Mesenchymal stem cell (in vitro differentiated cells and primary cell): ENCODE results near the gene AGL. TPM values are rescaled to one million over a fixed set of nuclear protein-coding genes. Genes with fewer than 3 reads are reported as not detected.

ENCODE experiments used
- DNase-seq: peaks from one replicate; pipeline ENCODE4 v3.0.0-alpha.2; 2013
- H2AFZ ChIP-seq: one replicate; pipeline ENCODE4 v1.6.1; 2013; ENCODE audit warnings: low read depth, mild to moderate bottlenecking, control low read depth, inconsistent platforms, low read length, moderate library complexity
- H2AK5ac ChIP-seq: 2 replicates; pipeline ENCODE4 v1.6.1; 2013; ENCODE audit warnings: low read length, moderate library complexity, mild to moderate bottlenecking, inconsistent platforms; ENCODE audit not compliant: severe bottlenecking
- H2BK120ac ChIP-seq: one replicate; pipeline ENCODE4 v1.6.1; 2013; ENCODE audit warnings: low read depth, mild to moderate bottlenecking, inconsistent platforms, low read length, moderate library complexity
- H2BK12ac ChIP-seq, 2 experiments: one replicate each; pipeline ENCODE4 v1.6.1; 2013; ENCODE audit warnings: inconsistent platforms in 2 of 2, low read length in 2 of 2, mild to moderate bottlenecking in 2 of 2, moderate library complexity in 2 of 2, control low read depth in 1 of 2
- H2BK15ac ChIP-seq: one replicate; pipeline ENCODE4 v1.6.1; 2013; ENCODE audit warnings: mild to moderate bottlenecking, low read depth, inconsistent platforms; ENCODE audit not compliant: poor library complexity, severe bottlenecking
- H2BK5ac ChIP-seq: 2 replicates; pipeline ENCODE4 v1.6.1; 2013; ENCODE audit warnings: low read depth, mild to moderate bottlenecking, low read length, control low read depth, inconsistent platforms; ENCODE audit not compliant: poor library complexity, severe bottlenecking
- H3K14ac ChIP-seq, 2 experiments: one replicate each; pipeline ENCODE4 v1.6.1; 2013; ENCODE audit warnings: inconsistent platforms in 2 of 2, low read length in 2 of 2, control low read depth in 1 of 2, mild to moderate bottlenecking in 1 of 2, moderate library complexity in 1 of 2
- H3K18ac ChIP-seq, 2 experiments: one replicate each; pipeline ENCODE4 v1.6.1; 2013; ENCODE audit warnings: inconsistent platforms in 2 of 2, low read length in 2 of 2, control low read depth in 1 of 2, low read depth in 1 of 2, mild to moderate bottlenecking in 1 of 2
- H3K23ac ChIP-seq, 2 experiments: one replicate each; pipeline ENCODE4 v1.6.1; 2013; ENCODE audit warnings: inconsistent platforms in 2 of 2, low read length in 2 of 2, mild to moderate bottlenecking in 2 of 2, moderate library complexity in 2 of 2, control low read depth in 1 of 2
- H3K27ac ChIP-seq: 2 replicates; pipeline ENCODE4 v1.5.1; 2013; ENCODE audit warnings: mild to moderate bottlenecking, moderate library complexity, low read length, control low read depth, inconsistent platforms; ENCODE audit not compliant: poor library complexity, severe bottlenecking
- H3K27me3 ChIP-seq, 2 experiments: 2 replicates each; pipeline versions ENCODE4 v1.6.1 to v1.7.0; 2013; ENCODE audit warnings: low read length in 2 of 2, mild to moderate bottlenecking in 2 of 2, moderate library complexity in 2 of 2, control low read depth in 1 of 2, inconsistent platforms in 1 of 2; ENCODE audit not compliant: control insufficient read depth in 1 of 2, insufficient read depth in 1 of 2
- H3K36me3 ChIP-seq, 2 experiments: 2 replicates each; pipeline versions ENCODE4 v1.6.1 to v1.7.0; 2013; ENCODE audit warnings: low read length in 2 of 2, control low read depth in 1 of 2, inconsistent platforms in 1 of 2, low read depth in 1 of 2, mild to moderate bottlenecking in 1 of 2; ENCODE audit not compliant: insufficient read depth in 2 of 2, control insufficient read depth in 1 of 2
- H3K4ac ChIP-seq, 2 experiments: one replicate each; pipeline ENCODE4 v1.6.1; 2013; ENCODE audit warnings: inconsistent platforms in 2 of 2, low read length in 2 of 2, mild to moderate bottlenecking in 2 of 2, moderate library complexity in 2 of 2, control low read depth in 1 of 2, low read depth in 1 of 2
- H3K4me1 ChIP-seq: 2 replicates; pipeline ENCODE4 v1.6.1; 2013; ENCODE audit warnings: low read depth, low read length, control low read depth; ENCODE audit not compliant: control insufficient read depth, insufficient read depth
- H3K4me2 ChIP-seq: 2 replicates; pipeline ENCODE4 v1.6.1; 2013; ENCODE audit warnings: low read length, mild to moderate bottlenecking, inconsistent platforms; ENCODE audit not compliant: poor library complexity, severe bottlenecking
- H3K4me3 ChIP-seq, 2 experiments: 2 replicates each; pipeline versions ENCODE4 v1.5.1 to v1.7.0; 2013; ENCODE audit warnings: low read length in 2 of 2, mild to moderate bottlenecking in 2 of 2, control low read depth in 1 of 2, low read depth in 1 of 2; ENCODE audit not compliant: insufficient read depth in 1 of 2
- H3K79me1 ChIP-seq: replicated peaks from 2 replicates; pipeline ENCODE4 v1.6.1; 2013; ENCODE audit warnings: mild to moderate bottlenecking, control low read depth, low read length, inconsistent platforms; ENCODE audit not compliant: poor library complexity, severe bottlenecking
- H3K9ac ChIP-seq: 2 replicates; pipeline ENCODE4 v1.7.0; 2013; ENCODE audit warnings: mild to moderate bottlenecking, low read length, moderate library complexity
- H3K9me3 ChIP-seq: 2 replicates; pipeline ENCODE4 v1.7.0; 2013; ENCODE audit warnings: mild to moderate bottlenecking, low read length; ENCODE audit not compliant: control insufficient read depth
- H4K8ac ChIP-seq: one replicate; pipeline ENCODE4 v1.6.1; 2013; ENCODE audit warnings: inconsistent platforms, mild to moderate bottlenecking, low read length, moderate library complexity
- H4K91ac ChIP-seq: one replicate; pipeline ENCODE4 v1.6.1; 2013; ENCODE audit warnings: mild to moderate bottlenecking, low read length, inconsistent platforms
- WGBS: methylation state at CpG from one replicate; pipeline ENCODE4 v1.1.7; 2013; ENCODE audit warnings: mixed read lengths; 5-methylcytosine and 5-hydroxymethylcytosine counted together
- polyA plus RNA-seq, 2 experiments: library from polyadenylated mRNA; stranded (reverse); fragments of 200-250 nt; gene quantifications; one replicate each; pipeline ENCODE4 v1.2.3, GENCODE V29; 2013

AGL gene
- polyA plus RNA-seq (2013, experiment 1 of 2) = 6.4 TPM
- polyA plus RNA-seq (2013, experiment 2 of 2) = 6.4 TPM

DNA sequence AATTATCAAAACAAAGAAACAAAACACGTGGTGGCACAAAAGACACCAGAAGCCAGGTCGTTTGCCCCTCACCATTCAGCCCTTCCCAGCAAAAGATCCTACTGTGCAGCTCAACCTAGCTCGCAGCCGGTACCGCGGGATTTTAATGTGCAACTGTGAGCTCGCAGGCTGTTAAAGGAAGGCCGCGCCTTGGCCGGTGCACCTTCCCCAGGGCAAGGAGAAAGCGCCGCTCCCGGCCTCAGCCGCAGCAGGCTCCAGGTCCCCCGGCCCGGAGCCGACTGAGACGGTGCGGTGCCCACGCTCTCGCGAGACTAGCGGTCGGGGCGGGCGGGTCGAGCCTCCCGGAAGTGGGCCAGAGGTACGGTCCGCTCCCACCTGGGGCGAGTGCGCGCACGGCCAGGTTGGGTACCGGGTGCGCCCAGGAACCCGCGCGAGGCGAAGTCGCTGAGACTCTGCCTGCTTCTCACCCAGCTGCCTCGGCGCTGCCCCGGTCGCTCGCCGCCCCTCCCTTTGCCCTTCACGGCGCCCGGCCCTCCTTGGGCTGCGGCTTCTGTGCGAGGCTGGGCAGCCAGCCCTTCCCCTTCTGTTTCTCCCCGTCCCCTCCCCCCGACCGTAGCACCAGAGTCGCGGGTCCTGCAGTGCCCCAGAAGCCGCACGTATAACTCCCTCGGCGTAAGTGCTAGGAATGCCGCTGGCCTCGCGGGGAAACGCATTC lies at the start of gene AGL:
Gene AGL (plus strand): TSS at position 618 of the 715 bp plus-strand sequence. CDS start 682 bp downstream, outside the sequence.
- no peaks in the 10 kb centered on the region for H3K9me3 ChIP-seq
- no peaks in the 10 kb centered on the region for H3K27me3 ChIP-seq
- peak within 1 kb of the TSS; percentile 97 for H2BK15ac ChIP-seq
- peaks cover 0 to 5% of the 10 kb centered on the region in 2 experiments for H3K36me3 ChIP-seq
- peak within 1 kb of the TSS; percentile 99 for H4K91ac ChIP-seq
- peak within 1 kb of the TSS in 1 of 2 experiments; percentile 87 for H2BK12ac ChIP-seq
- peak within 1 kb of the TSS in 1 of 2 experiments; percentile 94 for H3K14ac ChIP-seq
- peak within 1 kb of the TSS; percentile 99 for H4K8ac ChIP-seq
- peaks cover 5% of the 10 kb centered on the region for H3K79me1 ChIP-seq
- peaks cover 2% of the 10 kb centered on the region for H3K4me1 ChIP-seq
- DNase-seq = peak; percentile 84
- peak within 1 kb of the TSS; percentile 97 to 98 for H3K18ac ChIP-seq
- no peak within 1 kb of the TSS for H2AK5ac ChIP-seq
- peak within 1 kb of the TSS; percentile 54 for H3K27ac ChIP-seq
- peak within 1 kb of the TSS; percentile 91 for H2AFZ ChIP-seq
- H3K4me3 ChIP-seq = peak within 1 kb of the TSS; percentile 93 to 98
- H3K4ac ChIP-seq = peak within 1 kb of the TSS; percentile 77 to 83
- under 1% methylated on average over 65 of the region's 65 CpGs for WGBS
- H2BK5ac ChIP-seq = peak within 1 kb of the TSS; percentile 66
- peak within 1 kb of the TSS; percentile 94 for H2BK120ac ChIP-seq
- H3K23ac ChIP-seq = peak within 1 kb of the TSS in 1 of 2 experiments; percentile 86
- peak within 1 kb of the TSS; percentile 91 for H3K9ac ChIP-seq
- peak within 1 kb of the TSS; percentile 96 for H3K4me2 ChIP-seq

DNA sequence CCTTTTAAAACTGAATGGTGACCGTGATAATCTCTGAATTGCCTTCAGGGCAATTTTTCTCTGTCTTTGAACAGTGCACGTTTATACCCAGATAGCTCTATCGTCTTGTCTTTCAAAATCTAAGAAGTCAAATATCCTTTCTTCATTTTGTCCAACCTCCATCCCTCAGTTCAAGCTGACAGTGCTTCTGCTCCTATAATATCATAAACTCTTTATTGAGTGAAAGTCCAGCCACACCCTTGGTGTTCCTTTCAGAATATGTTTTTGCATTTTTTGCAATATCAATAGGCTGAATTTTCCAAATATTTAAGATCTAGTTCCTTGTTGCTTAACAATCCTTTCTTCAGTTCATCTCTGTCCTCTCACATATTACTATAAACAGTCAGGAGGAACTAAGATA lies 48.6 kb upstream of the AGL start:
- no peak overlapping the region for H3K14ac ChIP-seq
- no peak overlapping the region for H4K91ac ChIP-seq
- no peak overlapping the region for H2BK5ac ChIP-seq
- no peak overlapping the region for H3K18ac ChIP-seq
- no peak overlapping the region for H3K9ac ChIP-seq
- no peak overlapping the region for H2BK120ac ChIP-seq
- H3K79me1 ChIP-seq = no peaks in the 10 kb centered on the region
- WGBS = 93% methylated on average over 3 of the region's 3 CpGs
- H2AFZ ChIP-seq = no peak overlapping the region
- H2BK12ac ChIP-seq = no peak overlapping the region
- H2AK5ac ChIP-seq = no peak overlapping the region
- H3K4me3 ChIP-seq = no peak overlapping the region
- H3K36me3 ChIP-seq = no peaks in the 10 kb centered on the region
- no peak overlapping the region for H3K23ac ChIP-seq
- peaks cover 12 to 15% of the 10 kb centered on the region in 2 experiments for H3K27me3 ChIP-seq
- H2BK15ac ChIP-seq = no peak overlapping the region
- H3K9me3 ChIP-seq = no peaks in the 10 kb centered on the region
- no peak overlapping the region for H3K4me2 ChIP-seq
- H3K4me1 ChIP-seq = no peaks in the 10 kb centered on the region
- no peak overlapping the region for H4K8ac ChIP-seq
- no peak overlapping the region for H3K27ac ChIP-seq
- no peak overlapping the region for H3K4ac ChIP-seq
- DNase-seq = no peak

DNA sequence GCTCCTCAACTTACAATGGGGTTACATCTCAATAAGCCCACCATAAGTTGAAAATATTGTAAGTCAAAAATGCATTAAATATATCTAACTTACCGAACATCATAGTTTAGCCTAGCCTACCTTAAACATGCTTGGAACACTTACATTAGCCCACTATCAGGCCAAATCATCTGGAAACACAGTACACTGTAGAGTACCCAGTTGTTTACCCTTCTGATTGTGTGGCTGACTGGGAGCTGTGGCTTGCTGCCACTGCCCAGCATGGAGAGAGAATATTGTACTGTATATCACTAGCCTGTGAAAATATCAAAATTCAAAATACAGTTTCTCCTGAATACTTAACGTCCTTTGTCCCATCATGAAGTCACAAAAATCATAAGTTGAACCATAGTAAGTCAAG lies 43.3 kb upstream of the AGL start:
- H3K9me3 ChIP-seq = no peaks in the 10 kb centered on the region
- DNase-seq = no peak
- H3K23ac ChIP-seq = no peak overlapping the region
- no peak overlapping the region for H3K4me2 ChIP-seq
- H3K27me3 ChIP-seq = peaks cover 12 to 20% of the 10 kb centered on the region in 2 experiments
- H3K14ac ChIP-seq = no peak overlapping the region
- H2BK15ac ChIP-seq = no peak overlapping the region
- H3K4me1 ChIP-seq = no peaks in the 10 kb centered on the region
- H2AFZ ChIP-seq = no peak overlapping the region
- H2BK120ac ChIP-seq = no peak overlapping the region
- H2AK5ac ChIP-seq = no peak overlapping the region
- no peaks in the 10 kb centered on the region for H3K79me1 ChIP-seq
- H4K91ac ChIP-seq = no peak overlapping the region
- H3K4ac ChIP-seq = no peak overlapping the region
- no peak overlapping the region for H2BK12ac ChIP-seq
- H4K8ac ChIP-seq = no peak overlapping the region
- H3K4me3 ChIP-seq = no peak overlapping the region
- no peaks in the 10 kb centered on the region for H3K36me3 ChIP-seq
- WGBS = 54% methylated on average over 2 of the region's 2 CpGs
- no peak overlapping the region for H3K27ac ChIP-seq
- no peak overlapping the region for H3K9ac ChIP-seq
- no peak overlapping the region for H3K18ac ChIP-seq
- no peak overlapping the region for H2BK5ac ChIP-seq

DNA sequence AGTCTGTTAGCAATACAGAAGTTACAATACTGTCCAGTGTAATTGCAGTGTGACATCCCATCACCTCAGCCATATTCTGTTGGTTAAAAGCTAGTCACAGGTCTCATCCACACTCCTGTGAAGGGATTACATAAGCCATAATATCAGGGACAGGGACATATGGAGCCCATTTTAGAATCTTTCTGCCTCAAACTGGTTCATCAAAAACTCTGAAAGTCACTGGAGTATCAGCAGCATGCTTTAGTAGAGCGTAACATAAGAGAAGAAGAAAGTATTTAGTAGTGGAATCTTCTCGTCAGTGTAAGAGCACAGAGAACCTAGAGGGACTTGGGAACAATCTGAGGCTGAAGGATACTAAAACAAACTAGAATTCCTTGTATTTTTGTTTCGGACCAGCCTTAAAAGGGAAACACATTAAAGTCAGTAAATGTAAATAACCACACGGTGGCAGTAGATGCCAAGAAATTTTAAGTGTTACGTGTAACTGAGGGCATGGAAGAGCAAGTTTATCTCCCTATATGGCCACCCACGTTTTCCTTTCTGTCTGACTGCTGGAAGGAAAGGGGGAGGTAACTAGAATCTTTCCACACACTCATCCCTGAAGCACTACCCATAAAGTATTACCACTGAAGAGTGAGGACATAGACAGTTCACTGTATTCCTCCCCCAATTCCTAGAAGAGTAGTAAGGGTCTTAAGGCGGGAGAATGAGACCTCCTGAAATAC lies 41.6 kb upstream of the AGL start:
- no peak overlapping the region for H3K4me3 ChIP-seq
- H3K9me3 ChIP-seq = no peaks in the 10 kb centered on the region
- H3K4me2 ChIP-seq = peak overlapping the region; percentile 7
- H3K79me1 ChIP-seq = no peaks in the 10 kb centered on the region
- H3K36me3 ChIP-seq = no peaks in the 10 kb centered on the region
- peaks cover 11 to 20% of the 10 kb centered on the region in 2 experiments for H3K27me3 ChIP-seq
- H2BK120ac ChIP-seq = no peak overlapping the region
- 9% methylated on average over 3 of the region's 7 CpGs for WGBS
- no peak overlapping the region for H2BK5ac ChIP-seq
- no peak overlapping the region for H4K8ac ChIP-seq
- DNase-seq = peak; percentile 94
- H3K23ac ChIP-seq = no peak overlapping the region
- H3K14ac ChIP-seq = no peak overlapping the region
- peak overlapping the region in 1 of 2 experiments; percentile 60 for H2BK12ac ChIP-seq
- H3K4me1 ChIP-seq = no peaks in the 10 kb centered on the region
- peak overlapping the region; percentile 70 for H2AFZ ChIP-seq
- H2BK15ac ChIP-seq = no peak overlapping the region
- H3K9ac ChIP-seq = peak overlapping the region; percentile 80
- H3K27ac ChIP-seq = no peak overlapping the region
- no peak overlapping the region for H3K4ac ChIP-seq
- no peak overlapping the region for H4K91ac ChIP-seq
- H3K18ac ChIP-seq = no peak overlapping the region
- no peak overlapping the region for H2AK5ac ChIP-seq
